ENCODE measurements around the gene ACAD9.

DNA sequence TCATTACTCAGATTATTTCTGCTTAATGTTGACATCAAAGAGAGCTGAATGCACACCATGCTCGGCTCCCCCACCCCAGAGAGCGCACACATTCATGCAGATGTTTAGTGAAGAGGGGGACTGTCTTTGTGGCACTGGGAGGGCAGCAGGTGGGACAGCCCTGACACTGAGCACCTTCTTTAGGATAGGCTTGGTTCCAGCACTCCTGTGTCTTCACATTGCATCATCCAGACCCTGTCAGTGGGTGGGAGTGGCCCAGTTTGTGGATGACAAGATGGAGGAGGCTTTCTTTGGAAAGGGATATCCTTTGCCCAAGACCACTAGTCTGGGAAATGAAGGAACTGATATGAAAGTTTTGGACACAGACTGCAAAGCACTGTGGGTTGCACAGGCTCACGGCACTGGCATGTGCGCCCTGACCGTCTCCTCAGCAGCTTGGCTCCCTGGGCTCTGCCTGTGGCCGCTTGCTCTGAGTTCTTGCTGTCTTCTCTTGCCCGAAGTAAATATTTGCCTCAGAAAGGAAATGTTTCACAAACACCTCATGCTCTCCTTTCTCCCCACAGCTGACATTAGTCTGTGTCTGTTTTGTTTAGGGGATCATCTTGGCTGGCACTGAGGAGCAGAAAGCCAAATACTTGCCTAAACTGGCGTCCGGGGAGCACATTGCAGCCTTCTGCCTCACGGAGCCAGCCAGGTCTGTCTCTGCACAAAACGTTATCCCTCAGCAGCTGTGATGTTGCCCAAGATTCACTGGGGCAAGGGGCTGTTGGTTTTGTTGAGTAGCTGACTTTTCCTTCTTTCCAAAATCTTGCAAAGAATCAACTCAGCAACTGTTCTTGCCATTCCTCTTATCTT is 16.6 kb downstream of the ACAD9 start:
- TF ChIP-seq EZH2 (IDR thresholded peaks at IDR 0.05; ENCODE audit: low read length, missing control alignments) (no peak), CTCF (conservative IDR thresholded peaks at IDR 0.05 in 1 of 2, IDR thresholded peaks at IDR 0.05 in 1 of 2; ENCODE audit: low read depth in 1 of 2, low read length in 2 of 2) (no peak)
